GM18519 (cell line): Measurements from ENCODE around the gene IRF2BPL.
"Not testable (repeated sequence)": the region's sequence is repeated elsewhere in the genome, so short reads cannot be mapped to it uniquely, and the experiment has no call there.

Source experiments
- ATAC-seq: cut with Tn5 transposase; IDR thresholded peaks from one replicate; pipeline ENCODE4 v1.9.1; 2021; ENCODE audit warnings: mild to moderate bottlenecking, moderate library complexity; ENCODE audit not compliant: unreplicated experiment, low FRiP score

Gene IRF2BPL

GRCh38 chr14:77036484-77037214 is 8.1 kb upstream of the IRF2BPL start:
- ATAC-seq = no peak

- no peak for ATAC-seq
Measured at GRCh38 chr14:77035267-77035666, 6.8 kb upstream of the IRF2BPL start.

GRCh38 chr14:77033622-77034589 is 5.4 kb upstream of the IRF2BPL start:
- peak; percentile 49 for ATAC-seq

GRCh38 chr14:77032844-77033621 is 4.5 kb upstream of the IRF2BPL start:
- no peak for ATAC-seq

- no peak for ATAC-seq
Measured at GRCh38 chr14:77032491-77032843, 4.0 kb upstream of the IRF2BPL start.

GRCh38 chr14:77031759-77032490 is 3.4 kb upstream of the IRF2BPL start:
- ATAC-seq = no peak

- peak; percentile 23 for ATAC-seq
Measured at GRCh38 chr14:77027538-77028383, 747 bp downstream of the IRF2BPL start.

- no peak for ATAC-seq
Measured at GRCh38 chr14:77026930-77027537, 1.5 kb downstream of the IRF2BPL start.

- ATAC-seq = no peak
Measured at GRCh38 chr14:77026166-77026929, 2.2 kb downstream of the IRF2BPL start.

- no peak for ATAC-seq
Measured at GRCh38 chr14:77025744-77026165, 2.8 kb downstream of the IRF2BPL start.

GRCh38 chr14:77024171-77024691 is 4.3 kb downstream of the IRF2BPL start:
- no peak for ATAC-seq

- ATAC-seq = no peak
Measured at GRCh38 chr14:77023001-77023996, 5.2 kb downstream of the IRF2BPL start.

GRCh38 chr14:77022236-77022852 is 6.2 kb downstream of the IRF2BPL start:
- peak; percentile 49 for ATAC-seq

GRCh38 chr14:77021424-77021823 is 7.1 kb downstream of the IRF2BPL start:
- ATAC-seq = not testable (repeated sequence)

- ATAC-seq = no peak
Measured at GRCh38 chr14:77018785-77019184, 9.7 kb downstream of the IRF2BPL start.

GRCh38 chr14:77017666-77018065 is 10.8 kb downstream of the IRF2BPL start:
- no peak for ATAC-seq
